GM18498 (cell line): ENCODE results near the gene PPIA.

Experiments
- ATAC-seq: cut with Tn5 transposase; IDR thresholded peaks from one replicate; pipeline ENCODE4 v1.9.1; 2021; ENCODE audit warnings: mild to moderate bottlenecking, moderate library complexity; ENCODE audit not compliant: unreplicated experiment

PPIA gene

DNA sequence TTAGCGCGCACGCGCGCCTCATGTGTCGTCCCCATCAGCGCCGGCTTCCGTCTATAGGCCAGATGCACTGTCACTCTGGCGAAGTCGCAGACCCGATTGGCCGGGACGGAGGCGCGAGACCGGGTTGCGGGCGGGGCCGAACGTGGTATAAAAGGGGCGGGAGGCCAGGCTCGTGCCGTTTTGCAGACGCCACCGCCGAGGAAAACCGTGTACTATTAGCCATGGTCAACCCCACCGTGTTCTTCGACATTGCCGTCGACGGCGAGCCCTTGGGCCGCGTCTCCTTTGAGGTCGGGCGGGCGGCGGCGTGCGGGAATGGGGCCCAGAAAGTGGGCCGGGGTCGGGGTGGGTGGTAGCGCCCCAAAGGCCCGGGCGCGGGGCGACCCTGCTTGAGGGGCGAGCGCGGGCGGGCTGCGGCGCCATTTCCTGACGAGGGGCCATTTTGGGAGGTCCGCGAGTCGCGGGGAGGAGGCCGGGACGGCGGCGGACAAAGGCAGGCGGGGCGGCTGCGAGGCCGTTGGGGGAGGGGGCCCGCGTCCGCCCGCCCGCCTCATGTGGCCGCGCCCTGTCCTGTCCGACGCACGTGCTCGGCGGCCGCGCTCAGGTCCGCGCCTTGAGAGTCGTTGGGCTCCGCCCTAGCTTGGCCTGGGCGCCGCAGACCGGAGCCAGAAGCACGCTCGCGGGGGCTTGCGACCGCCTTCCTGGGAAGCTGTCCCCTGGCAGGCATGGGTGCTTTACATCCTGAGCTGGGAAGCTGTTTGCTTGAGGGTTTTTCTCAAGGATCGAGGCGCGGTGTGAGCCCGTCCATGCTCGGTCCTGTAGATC lies at the start of gene PPIA:
Gene PPIA (plus strand): TSS at position 178 of the 825 bp plus-strand sequence. CDS start 44 bp downstream, at position 222.
- ATAC-seq = peak; percentile 91

- ATAC-seq = peak; percentile 81
Observed at GRCh38 chr7:44748045-44748947, 48.2 kb upstream of the PPIA start, which contains the start of gene ZMIZ2. TSS of gene ZMIZ2 (plus strand) at chr7:44748847. CDS start at chr7:44756250, 7,403 bp downstream.

- peak; percentile 18 for ATAC-seq
Observed at GRCh38 chr7:44748948-44749731, 47.3 kb upstream of the PPIA start.

DNA sequence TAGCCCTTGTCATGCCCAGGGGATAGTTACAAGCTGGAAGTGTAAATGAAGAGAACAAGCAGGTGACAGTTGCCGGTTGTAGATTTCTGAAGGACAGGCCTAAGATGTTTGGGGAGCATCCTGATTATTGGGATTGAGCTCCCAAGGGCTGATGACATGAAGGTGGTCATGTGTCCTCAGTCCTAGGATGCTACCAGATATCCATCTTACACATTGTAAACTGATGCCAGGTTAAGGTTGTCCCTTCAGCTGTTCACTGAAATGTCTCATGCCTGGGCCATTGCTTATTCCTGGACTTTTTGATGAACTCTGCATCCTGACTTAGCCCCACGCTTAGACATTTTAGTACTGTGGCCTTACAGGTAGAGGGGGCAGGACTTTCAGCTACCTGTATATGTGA lies 46.5 kb upstream of the PPIA start:
- ATAC-seq = no peak

DNA sequence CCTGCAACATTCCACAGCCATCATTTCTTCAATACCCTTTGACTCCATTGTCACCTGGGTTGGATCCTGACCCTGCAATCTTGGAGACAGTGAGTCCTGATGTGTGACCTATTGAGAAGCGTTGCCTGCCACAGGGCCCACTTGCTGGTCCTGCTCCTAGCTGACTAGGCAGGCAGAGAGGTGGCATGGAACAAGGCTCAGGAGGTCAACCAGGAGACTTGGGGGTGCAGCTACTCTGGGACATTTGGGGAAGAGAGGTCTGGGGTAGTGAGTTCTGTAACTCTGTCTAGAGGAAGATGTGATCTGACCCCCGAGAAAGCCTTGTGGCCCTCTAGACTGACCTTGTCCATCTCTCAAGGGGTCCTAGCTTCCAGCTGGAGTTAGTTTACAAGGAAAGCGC lies 46.1 kb upstream of the PPIA start:
- no peak for ATAC-seq

- ATAC-seq = peak; percentile 50
Observed at GRCh38 chr7:44750921-44751571, 45.4 kb upstream of the PPIA start.

GRCh38 chr7:44752822-44753221 lies 43.7 kb upstream of the PPIA start:
- no peak for ATAC-seq

DNA sequence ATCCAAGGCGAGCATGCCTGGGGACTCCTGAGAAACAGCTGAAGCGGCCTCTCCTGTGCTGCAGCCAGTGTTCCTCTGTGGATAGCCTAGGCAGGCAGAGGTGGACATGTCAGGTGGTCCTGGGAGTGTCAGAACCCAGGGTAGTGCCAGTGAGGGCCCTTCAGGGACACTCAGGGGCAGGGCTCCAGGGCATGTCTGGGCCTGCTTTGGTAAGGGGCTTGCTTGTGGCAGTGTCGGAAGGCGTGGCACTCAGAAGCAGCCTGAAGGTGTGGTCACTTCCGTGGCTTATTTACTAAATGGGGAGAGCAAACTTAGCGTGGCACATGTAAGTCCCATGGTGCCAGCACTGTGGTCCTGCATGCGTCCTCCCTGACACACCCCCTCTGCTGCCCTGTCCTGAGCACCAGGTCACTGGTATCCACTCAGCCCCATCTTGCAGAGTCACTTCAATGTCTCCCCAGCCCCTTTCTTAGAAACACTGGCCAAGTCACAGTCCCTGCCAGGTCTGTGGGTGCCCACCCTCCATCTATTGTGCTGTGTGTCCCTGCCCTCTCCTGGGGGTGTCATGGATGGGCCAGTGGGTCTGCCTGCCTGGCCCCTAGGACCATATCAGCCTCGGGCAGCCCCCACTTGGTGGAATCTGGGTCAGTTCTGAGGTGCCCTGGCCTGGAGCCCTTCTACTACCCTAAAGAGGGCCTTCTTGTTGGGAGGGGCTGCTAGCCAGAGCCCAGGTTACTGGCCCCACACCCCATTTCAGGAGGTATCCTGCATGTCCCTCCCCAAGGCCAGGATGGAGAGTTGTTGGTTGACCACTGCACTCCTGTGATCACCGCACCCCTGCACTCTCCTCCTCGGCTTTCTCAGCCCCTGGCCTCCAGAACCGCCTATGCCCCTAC lies 41.4 kb upstream of the PPIA start:
- no peak for ATAC-seq

GRCh38 chr7:44755698-44756627 lies 40.5 kb upstream of the PPIA start:
- ATAC-seq = no peak

GRCh38 chr7:44756904-44757303 lies 39.6 kb upstream of the PPIA start:
- ATAC-seq = no peak

- ATAC-seq = no peak
Observed at GRCh38 chr7:44757311-44757710, 39.2 kb upstream of the PPIA start.

DNA sequence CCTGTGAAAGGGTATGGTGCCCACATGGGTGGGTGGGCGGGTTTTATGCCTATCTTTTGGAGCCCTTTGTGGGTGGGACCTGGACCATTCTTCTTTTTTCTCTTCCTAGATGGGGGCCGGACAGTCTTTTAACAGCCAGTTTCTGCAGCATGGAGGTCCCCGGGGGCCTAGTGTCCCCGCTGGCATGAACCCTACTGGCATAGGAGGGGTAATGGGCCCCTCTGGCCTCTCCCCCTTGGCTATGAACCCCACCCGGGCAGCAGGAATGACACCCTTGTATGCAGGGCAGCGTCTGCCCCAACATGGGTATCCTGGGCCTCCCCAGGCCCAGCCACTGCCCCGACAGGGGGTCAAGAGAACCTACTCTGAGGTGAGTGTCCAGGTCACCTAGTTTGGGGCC lies 38.7 kb upstream of the PPIA start:
- ATAC-seq = no peak

- no peak for ATAC-seq
Observed at GRCh38 chr7:44759246-44759645, 37.2 kb upstream of the PPIA start.

DNA sequence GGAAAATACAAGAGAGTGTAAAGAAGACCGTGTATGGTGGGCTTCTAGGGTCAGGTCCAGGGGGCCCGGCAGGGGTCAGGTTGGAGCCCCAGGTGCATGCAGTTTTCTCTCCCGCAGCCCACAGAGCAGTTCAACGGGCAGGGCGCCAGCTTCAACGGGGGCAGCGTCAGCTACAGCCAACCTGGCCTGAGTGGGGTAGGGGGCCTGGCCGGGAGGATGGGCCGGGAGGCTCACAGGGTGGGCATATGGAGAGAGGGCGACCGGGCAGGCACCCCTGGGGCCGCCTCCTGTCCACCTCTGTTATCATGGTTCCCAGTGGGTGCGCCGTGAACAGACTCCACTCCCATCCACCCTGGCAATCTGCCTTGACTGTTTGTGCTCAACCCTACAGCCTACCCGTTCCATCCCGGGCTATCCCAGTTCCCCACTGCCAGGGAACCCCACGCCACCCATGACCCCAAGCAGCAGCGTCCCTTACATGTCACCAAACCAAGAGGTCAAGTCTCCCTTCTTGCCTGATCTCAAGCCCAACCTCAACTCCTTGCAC lies 36.4 kb upstream of the PPIA start:
- no peak for ATAC-seq

GRCh38 chr7:44761207-44762161 lies 35.0 kb upstream of the PPIA start:
- ATAC-seq = no peak

DNA sequence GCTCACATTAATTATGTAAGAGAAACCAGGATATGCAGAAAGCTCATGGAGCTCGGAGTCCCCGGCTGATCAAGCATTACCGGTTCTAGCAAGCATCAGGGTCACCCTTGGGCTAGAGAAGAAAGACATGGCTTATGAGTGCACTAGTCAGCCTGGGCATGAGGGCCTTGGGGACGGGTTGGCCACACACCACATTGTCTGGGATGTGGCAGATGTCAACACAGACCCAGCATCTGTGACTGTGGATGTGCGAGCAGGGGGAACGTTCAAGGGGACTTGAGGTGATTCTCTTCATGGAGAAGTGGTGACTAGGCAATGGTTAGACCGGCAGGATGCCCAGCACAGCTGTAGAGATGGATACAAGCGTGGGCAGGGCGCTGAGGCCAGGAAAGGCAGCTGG lies 34.2 kb upstream of the PPIA start:
- no peak for ATAC-seq
